HL-60 (cell line): ENCODE data around the gene CRTC1.

Experiments used
- GABPA ChIP-seq: IDR thresholded peaks from 2 replicates; pipeline ENCODE4 v1.6.1; 2012; ENCODE audit warnings: low read depth
- POLR2AphosphoS5 ChIP-seq: IDR thresholded peaks from 2 replicates; pipeline ENCODE4 v1.6.1; 2012; ENCODE audit warnings: low read depth
- SPI1 ChIP-seq: IDR thresholded peaks from 2 replicates; pipeline ENCODE4 v1.6.1; 2012; ENCODE audit warnings: low read depth, mild to moderate bottlenecking, borderline replicate concordance
- TF ChIP-seq, protein P1 (sequence below): IDR thresholded peaks from one replicate; pipeline ENCODE4 v1.5.1; 2011; ENCODE audit warnings: low read length, control low read depth, inconsistent platforms; ENCODE audit not compliant: insufficient read depth
- TF ChIP-seq, protein P2 (sequence below): IDR thresholded peaks from 2 replicates; pipeline ENCODE4 v1.6.1; 2012; ENCODE audit warnings: low read depth; ENCODE audit not compliant: insufficient replicate concordance

DNA sequence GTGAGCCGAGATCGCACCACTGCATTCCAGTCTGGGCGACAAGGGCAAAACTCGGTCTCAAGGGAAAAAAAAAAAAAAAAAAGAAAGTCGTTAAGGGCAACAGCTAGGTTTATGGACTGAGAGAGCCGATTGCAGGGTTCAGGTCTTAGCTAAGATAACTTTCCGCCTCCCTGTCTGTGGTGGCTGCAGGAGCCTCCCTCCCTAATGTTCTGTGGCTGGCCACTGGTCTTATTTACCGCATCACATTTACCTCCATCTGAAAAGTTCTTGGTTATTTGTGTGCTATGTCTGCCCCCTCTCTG lies 722 bp upstream of the CRTC1 start:
- TF ChIP-seq, protein P1, sequence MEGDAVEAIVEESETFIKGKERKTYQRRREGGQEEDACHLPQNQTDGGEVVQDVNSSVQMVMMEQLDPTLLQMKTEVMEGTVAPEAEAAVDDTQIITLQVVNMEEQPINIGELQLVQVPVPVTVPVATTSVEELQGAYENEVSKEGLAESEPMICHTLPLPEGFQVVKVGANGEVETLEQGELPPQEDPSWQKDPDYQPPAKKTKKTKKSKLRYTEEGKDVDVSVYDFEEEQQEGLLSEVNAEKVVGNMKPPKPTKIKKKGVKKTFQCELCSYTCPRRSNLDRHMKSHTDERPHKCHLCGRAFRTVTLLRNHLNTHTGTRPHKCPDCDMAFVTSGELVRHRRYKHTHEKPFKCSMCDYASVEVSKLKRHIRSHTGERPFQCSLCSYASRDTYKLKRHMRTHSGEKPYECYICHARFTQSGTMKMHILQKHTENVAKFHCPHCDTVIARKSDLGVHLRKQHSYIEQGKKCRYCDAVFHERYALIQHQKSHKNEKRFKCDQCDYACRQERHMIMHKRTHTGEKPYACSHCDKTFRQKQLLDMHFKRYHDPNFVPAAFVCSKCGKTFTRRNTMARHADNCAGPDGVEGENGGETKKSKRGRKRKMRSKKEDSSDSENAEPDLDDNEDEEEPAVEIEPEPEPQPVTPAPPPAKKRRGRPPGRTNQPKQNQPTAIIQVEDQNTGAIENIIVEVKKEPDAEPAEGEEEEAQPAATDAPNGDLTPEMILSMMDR = no peak
- no peak for TF ChIP-seq GABPA
- no peak for TF ChIP-seq SPI1
- TF ChIP-seq, protein P2, sequence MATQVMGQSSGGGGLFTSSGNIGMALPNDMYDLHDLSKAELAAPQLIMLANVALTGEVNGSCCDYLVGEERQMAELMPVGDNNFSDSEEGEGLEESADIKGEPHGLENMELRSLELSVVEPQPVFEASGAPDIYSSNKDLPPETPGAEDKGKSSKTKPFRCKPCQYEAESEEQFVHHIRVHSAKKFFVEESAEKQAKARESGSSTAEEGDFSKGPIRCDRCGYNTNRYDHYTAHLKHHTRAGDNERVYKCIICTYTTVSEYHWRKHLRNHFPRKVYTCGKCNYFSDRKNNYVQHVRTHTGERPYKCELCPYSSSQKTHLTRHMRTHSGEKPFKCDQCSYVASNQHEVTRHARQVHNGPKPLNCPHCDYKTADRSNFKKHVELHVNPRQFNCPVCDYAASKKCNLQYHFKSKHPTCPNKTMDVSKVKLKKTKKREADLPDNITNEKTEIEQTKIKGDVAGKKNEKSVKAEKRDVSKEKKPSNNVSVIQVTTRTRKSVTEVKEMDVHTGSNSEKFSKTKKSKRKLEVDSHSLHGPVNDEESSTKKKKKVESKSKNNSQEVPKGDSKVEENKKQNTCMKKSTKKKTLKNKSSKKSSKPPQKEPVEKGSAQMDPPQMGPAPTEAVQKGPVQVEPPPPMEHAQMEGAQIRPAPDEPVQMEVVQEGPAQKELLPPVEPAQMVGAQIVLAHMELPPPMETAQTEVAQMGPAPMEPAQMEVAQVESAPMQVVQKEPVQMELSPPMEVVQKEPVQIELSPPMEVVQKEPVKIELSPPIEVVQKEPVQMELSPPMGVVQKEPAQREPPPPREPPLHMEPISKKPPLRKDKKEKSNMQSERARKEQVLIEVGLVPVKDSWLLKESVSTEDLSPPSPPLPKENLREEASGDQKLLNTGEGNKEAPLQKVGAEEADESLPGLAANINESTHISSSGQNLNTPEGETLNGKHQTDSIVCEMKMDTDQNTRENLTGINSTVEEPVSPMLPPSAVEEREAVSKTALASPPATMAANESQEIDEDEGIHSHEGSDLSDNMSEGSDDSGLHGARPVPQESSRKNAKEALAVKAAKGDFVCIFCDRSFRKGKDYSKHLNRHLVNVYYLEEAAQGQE = no peak
- no peak for TF ChIP-seq POLR2AphosphoS5
